Fibroblast of skin of abdomen (primary cell): Measurements from ENCODE around the gene ANP32E.
"Not testable (repeated sequence)": the region's sequence is repeated elsewhere in the genome, so short reads cannot be mapped to it uniquely, and the experiment has no call there.

ENCODE experiments used
- DNase-seq: peaks from one replicate; pipeline ENCODE4 v3.0.0-alpha.2; 2013

Gene ANP32E

DNA sequence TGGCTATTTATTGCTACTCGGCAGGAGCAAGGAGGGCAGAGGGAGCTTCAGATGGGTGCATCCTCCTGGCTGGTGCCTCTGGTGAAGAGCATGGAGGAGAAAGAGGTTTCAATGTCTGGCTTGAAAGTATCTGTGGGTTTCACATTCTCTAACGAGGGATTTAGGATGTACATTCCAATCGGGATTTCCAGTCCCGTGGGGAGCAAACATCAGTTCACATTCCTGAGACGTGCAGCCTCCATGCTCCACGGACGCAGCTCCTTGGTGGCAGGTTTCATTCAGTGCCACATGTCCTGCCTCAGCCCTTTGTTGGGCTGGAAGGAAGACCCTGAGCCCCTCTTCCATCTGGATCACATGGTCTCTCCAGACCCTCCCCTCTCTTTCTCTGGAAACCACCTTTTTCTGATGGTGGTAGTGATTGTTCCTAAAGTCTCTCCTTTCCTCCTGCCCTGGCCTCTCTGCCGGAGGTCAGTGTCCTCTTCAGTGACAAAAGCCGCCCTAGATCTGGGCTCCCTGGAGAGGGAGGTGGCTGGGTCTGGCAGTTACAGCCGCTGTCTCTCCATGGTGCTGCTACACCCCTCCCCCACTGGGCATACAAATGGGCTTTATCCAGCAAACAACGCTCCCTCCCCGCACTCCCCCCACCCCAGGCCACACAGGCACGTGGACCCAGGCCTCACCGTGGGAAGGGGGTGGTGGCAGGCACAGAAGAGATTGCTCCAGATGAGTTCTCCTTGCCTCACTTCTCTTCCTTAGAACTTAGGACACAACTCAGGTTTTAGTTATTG lies 20.8 kb upstream of the ANP32E start:
- peak; percentile 68 for DNase-seq

GRCh38 chr1:150256198-150256553 lies 20.3 kb upstream of the ANP32E start:
- no peak for DNase-seq

DNA sequence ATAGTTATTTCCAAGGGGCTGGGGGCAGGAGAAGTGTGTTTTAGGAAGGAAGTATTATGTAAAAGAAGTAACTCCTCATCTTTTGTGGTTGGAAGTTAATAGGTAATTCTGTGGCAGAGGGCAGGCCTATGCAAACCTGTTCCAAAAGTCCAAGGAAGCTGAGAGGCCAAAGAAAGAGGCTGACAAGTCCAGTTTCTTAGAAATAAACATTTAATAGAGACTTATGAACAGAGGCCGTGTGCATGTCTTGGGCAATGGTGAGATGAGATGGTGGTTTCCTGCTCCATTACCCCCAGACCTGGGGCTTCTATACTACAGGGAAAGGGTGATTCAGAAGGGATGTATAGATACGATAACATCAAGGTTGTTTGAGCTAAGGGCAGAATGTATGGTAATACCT lies 14.0 kb upstream of the ANP32E start:
- no peak for DNase-seq

- DNase-seq, result no peak
These were observed 7.1 kb upstream of the ANP32E start for GRCh38 chr1:150243003-150243402.

DNA sequence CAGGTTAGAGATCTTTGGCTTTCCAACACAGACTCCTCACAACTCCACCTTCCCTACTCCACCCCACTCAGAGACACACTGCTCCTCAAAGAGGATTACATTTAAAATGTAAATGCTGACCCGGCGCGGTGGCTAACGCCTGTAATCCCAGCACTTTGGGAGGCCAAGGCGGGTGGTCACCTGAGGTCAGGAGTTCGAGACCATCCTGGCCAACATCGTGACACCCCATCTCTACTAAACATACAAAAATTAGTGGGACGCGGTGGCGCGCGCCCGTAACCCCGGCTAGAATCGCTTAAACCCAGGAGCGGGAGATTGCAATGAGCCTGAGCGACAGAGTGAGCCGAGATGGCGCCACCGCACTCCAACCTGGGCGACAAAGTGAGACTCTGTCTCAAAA lies 1.8 kb upstream of the ANP32E start:
- DNase-seq, result no peak

DNA sequence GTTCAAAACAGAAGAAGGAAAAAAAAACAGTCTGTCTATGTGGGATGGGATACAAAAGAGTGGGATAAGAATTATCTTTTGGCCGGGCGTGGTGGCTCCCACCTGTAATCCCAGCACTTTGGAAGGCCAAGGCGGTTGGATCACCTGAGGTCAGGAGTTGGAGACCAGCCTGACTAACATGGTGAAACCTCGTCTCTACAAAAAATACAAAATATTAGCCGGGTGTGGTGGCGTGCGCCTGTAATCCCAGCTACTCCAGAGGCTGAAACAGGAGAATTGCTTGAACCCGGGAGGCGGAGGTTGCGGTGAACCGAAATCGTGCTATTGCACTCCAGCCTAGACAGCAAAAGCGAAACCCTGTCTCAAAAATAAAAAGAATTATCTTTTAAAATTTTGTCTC lies 1.3 kb upstream of the ANP32E start:
- DNase-seq, result not testable (repeated sequence)

DNA sequence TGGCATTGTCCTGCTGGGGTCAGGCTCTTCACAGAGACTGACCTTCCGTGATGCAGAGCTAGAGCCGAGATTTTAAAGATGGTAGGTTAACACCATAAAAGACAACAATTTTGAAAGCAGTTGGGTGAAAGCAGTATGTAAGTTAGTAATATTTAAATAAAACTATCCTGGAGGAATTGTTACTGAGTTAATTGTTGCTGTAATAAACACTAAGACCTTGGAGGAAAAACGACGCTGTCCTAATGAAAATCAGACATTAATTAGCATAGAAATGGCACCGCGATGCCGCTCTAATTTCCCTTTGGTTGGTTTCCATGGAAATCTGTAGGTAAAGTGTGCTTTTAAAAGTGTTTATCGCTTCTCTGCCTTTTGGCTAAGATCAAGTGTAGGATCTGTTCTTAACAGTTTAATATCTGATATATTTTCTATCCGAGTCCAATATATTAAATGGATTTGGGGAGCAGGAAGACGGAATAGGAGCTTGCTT lies 745 bp upstream of the ANP32E start:
- DNase-seq, result no peak

- DNase-seq, result peak; percentile 4
These were observed 539 bp downstream of the ANP32E start for GRCh38 chr1:150235294-150235851.

- peak; percentile 70 for DNase-seq
These were observed 1.2 kb downstream of the ANP32E start for GRCh38 chr1:150234566-150235293.

GRCh38 chr1:150234309-150234565 lies 1.7 kb downstream of the ANP32E start:
- no peak for DNase-seq

GRCh38 chr1:150233359-150234308 lies 2.3 kb downstream of the ANP32E start:
- DNase-seq, result peak; percentile 2

DNA sequence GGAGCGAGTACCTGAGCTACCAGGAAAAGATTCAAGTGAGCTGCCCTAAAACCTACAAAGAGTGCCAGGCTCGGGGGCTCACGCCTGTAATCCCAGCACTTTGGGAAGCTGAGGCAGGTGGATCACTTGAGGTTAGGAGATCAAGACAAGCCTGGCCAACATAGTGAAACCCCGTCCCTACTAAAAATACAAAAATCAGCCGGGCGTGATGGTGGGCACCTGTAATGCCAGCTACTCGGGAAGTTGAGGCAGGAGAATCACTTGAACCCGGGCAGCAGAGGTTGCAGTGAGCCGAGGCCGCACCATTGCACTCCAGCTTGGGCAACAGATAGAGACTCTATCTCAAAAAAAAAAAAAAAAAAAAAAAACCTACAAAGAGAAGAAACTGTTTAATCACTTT lies 3.0 kb downstream of the ANP32E start:
- not testable (repeated sequence) for DNase-seq

- not testable (repeated sequence) for DNase-seq
These were observed 7.7 kb downstream of the ANP32E start for GRCh38 chr1:150228246-150228645.

DNA sequence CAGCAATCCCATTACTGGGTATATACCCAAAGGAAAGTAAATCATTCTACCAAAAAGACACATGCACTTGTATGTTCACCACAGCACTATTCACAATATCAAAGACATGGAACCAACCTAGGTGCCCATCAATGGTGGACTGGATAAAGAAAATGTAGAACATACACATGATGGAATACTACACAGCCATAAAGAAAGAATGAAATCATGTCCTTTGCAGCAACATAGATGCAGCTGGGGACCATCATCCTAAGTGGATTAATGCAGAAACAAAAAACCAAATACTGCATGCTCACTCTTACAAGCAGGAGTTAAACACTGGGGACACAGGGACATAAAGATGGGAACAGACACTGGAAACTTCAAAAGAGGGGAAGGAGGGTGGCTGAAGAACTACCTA lies 8.7 kb downstream of the ANP32E start:
- DNase-seq, result no peak

- DNase-seq, result no peak
These were observed 9.4 kb downstream of the ANP32E start for GRCh38 chr1:150226486-150226885.

DNA sequence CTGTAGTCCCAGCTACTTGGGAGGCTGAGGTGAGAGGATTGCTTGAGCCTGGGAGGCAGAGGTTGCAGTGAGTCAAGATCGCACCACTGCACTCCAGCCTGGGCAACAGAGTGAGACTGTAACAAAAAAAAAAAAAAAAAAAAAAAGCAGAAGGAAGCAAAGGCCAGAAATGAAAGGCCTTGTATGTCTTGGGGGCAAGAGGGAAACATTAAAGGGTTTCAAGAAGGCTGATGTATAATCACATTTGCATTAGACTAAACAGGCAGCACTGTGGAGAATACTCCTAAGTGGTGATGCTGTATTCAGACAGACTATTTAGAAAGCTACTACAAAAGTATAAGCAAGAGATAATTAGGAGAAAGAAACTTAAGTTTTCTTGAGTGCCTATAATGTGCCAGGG lies 10.4 kb downstream of the ANP32E start:
- no peak for DNase-seq

- DNase-seq, result no peak
These were observed 10.9 kb downstream of the ANP32E start for GRCh38 chr1:150224983-150225382.

- DNase-seq, result peak; percentile 33
These were observed 14.4 kb downstream of the ANP32E start for GRCh38 chr1:150221552-150221951.

GRCh38 chr1:150215855-150216254 lies 20.1 kb downstream of the ANP32E start:
- not testable (repeated sequence) for DNase-seq

- not testable (repeated sequence) for DNase-seq
These were observed 21.7 kb downstream of the ANP32E start for GRCh38 chr1:150214099-150214756.

DNA sequence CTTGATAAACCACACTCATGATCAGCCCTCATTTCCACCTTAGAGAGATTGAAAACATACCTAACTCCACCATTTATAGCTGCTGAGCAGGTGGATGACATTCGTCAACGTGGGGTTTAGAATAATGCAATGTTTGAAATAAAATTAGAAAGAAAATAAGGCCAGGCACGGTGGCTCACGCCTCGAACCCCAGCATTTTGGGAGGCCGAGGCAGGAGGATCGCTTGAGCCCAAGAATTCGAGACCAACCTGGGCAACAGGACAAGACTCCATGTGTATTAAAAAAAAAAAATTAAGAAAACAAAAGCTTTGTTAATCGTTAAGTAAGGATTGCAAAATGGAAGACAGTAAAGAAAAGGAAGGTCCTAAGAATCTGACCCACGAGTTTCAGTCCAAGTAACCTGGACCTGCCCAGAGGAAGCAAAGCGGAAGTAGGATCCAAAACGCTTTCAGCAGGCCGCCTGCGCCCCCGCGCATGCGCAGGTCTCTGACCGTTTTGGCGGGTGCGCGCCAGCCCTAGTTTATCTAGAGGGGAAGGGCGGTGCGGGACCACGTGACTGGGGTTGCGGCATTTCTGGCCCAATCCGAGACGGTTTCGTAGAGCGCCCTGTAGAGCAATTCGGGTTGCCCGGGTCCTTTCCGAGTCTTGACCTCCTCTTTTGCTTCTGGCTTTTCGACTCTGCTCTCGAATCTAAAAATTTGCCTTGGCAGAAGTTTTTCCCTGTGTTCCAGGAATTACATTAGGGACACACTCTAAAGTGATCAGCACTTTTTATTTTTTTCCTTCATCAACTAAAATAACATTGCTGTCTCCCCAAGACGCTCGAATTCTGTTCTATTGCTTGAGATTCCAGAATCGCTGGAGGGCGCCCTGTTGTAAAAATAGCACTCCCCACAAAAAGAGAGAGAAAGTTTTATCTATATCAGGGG lies 22.5 kb downstream of the ANP32E start:
- peak; percentile 95 for DNase-seq
